HFF-Myc (cell line): ENCODE results near the gene GATAD2B.
A peak's percentile ranks its signal among the peaks of the same experiment; 100 is the strongest.
"Not testable (repeated sequence)": the region's sequence is repeated elsewhere in the genome, so short reads cannot be mapped to it uniquely, and the experiment has no call there.

ENCODE experiments used
- DNase-seq: peaks from one replicate; pipeline ENCODE4 v3.0.0-alpha.2; 2011; ENCODE audit warnings: low read depth; ENCODE audit errors: extremely low read depth
- H3K4me3 ChIP-seq: replicated peaks from 2 replicates; pipeline ENCODE4 v1.5.1; 2011; ENCODE audit warnings: low read depth, mild to moderate bottlenecking, control low read depth, low read length
- TF ChIP-seq, protein P1 (sequence below): IDR thresholded peaks from 2 replicates; pipeline ENCODE4 v1.5.1; 2012; ENCODE audit warnings: mild to moderate bottlenecking, low read depth, low read length, control low read depth; ENCODE audit errors: missing control alignments

The GATAD2B gene

GRCh38 chr1:153921803-153922075, 1.0 kb downstream of the GATAD2B start:
- peak overlapping the region; percentile 89 for H3K4me3 ChIP-seq
- no peak for DNase-seq
- TF ChIP-seq, protein P1, sequence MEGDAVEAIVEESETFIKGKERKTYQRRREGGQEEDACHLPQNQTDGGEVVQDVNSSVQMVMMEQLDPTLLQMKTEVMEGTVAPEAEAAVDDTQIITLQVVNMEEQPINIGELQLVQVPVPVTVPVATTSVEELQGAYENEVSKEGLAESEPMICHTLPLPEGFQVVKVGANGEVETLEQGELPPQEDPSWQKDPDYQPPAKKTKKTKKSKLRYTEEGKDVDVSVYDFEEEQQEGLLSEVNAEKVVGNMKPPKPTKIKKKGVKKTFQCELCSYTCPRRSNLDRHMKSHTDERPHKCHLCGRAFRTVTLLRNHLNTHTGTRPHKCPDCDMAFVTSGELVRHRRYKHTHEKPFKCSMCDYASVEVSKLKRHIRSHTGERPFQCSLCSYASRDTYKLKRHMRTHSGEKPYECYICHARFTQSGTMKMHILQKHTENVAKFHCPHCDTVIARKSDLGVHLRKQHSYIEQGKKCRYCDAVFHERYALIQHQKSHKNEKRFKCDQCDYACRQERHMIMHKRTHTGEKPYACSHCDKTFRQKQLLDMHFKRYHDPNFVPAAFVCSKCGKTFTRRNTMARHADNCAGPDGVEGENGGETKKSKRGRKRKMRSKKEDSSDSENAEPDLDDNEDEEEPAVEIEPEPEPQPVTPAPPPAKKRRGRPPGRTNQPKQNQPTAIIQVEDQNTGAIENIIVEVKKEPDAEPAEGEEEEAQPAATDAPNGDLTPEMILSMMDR = no peak

GRCh38 chr1:153921080-153921802, 1.5 kb downstream of the GATAD2B start:
- no peak for DNase-seq
- H3K4me3 ChIP-seq = peak overlapping the region; percentile 89
- TF ChIP-seq, protein P1 = no peak

DNA sequence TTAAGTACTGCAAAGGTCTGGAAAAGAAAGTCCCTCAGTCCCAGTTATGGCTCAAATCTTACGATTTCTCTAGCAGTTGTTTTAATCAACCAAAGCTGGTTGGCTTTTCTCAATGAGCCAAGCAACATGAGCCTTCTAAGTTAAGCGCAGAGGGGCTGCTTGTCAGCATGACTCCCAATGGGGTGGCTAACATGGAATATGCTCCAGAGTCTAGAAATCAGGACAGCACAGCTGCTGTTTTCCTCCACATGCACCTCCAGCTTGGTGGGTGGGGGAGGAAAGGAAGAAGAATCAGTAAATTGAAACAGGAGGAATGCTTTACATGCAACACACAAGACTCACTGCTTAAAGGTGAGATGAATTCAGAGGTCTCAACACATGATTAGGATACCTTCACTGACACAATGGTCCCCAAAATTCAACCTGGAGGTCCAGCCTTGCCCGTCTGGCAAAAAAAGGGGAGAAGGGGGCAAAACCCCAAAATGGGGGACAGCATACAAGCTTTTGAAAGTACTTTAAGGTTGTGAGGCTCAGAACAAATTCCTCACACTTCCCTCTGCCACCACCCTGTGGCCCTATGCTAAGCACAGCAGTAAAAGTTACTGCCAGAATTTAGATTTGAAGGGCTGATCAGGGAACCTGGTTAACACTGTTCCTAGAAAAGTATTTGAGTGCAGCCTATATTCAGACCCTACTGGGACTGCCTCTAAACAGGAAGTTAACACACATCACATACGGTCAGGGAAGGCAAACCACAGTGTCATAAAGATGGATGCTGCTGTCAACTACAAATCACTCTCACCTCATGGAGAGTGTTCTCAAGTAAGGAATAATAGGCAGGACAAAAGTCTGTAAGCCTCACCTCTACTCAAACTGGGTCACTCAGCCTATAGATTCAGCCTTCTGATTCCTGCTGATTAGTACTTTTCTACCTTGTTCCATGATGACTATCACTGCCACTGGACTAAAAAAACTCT, 2.6 kb downstream of the GATAD2B start:
- TF ChIP-seq, protein P1 = peak; percentile 21
- peak overlapping the region; percentile 89 for H3K4me3 ChIP-seq
- DNase-seq = peak; percentile 65

DNA sequence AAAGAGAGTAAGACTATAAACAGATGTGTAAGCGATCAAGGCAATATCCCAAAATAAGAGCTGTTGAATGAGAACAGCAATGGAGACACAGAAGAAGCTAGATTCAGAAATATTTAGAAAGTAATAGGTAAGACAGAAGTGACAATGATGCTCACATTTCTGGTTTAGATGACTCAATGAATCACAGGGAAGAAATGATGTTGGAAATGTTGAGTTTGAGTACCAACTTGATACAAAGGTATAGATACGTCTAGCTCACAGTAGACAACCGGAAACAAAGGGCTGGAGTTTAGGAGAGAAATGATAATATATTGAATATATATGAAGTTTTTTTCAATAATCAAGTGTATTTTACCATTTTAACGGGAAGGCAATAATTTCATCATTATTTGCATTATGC, 6.5 kb downstream of the GATAD2B start:
- TF ChIP-seq, protein P1 = no peak
- no peak for DNase-seq

GRCh38 chr1:153912349-153912748, 10.4 kb downstream of the GATAD2B start:
- TF ChIP-seq, protein P1 = no peak
- no peak overlapping the region for H3K4me3 ChIP-seq

More for the DNA sequence above, 6.5 kb downstream of the GATAD2B start:
- H3K4me3 ChIP-seq = no peak overlapping the region

DNA sequence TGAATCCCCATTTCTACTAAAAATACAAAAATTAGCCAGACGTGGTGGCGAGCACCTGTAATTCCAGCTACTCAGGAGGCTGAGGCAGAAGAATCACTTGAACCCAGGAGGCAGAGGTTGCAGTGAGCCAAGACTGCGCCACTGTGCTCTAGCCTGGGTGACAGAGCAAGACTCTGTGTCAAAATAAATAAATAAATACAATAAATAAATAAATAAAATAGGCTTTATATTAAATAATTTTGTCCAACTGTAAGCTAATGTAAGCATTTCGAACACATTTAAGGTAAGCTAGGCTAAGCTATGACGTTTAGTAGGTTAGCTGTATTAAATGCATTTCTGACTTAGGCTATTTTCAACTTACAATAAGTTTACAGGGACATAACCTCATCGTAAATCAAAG, 12.2 kb downstream of the GATAD2B start:
- not testable (repeated sequence) for DNase-seq, H3K4me3 ChIP-seq

More at GRCh38 chr1:153912349-153912748, 10.4 kb downstream of the GATAD2B start:
- no peak for DNase-seq

DNA sequence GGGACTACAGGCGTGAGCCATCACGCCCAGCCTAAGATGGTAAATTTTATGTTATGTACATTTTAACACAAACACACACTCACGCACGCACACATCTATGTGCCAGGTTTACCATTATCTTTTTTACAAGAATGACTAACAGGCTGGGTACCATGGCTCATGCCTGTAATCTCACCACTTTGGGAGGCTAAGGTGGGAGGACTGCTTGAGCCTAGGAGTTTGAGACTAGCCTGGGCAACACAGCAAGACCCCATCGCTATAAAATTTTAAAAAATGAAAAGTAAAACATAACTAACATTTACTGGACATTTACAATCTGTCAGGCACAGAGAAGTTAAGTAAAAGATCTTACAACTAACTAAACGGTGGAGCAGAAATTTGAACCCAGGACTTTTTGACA, 14.7 kb downstream of the GATAD2B start:
- DNase-seq = no peak
- TF ChIP-seq, protein P1 = no peak
- H3K4me3 ChIP-seq = no peak overlapping the region
